Nephron (organoid): ENCODE results near the gene COMTD1.
"Not testable (repeated sequence)": the region's sequence is repeated elsewhere in the genome, so short reads cannot be mapped to it uniquely, and the experiment has no call there.

Experiments
- H3K27ac Mint-ChIP-seq, 3 experiments: 2 replicates each; pipeline ENCODE4 v1.8.0; 2020; ENCODE audit warnings: mixed read lengths in 3 of 3, mild to moderate bottlenecking in 2 of 3, moderate library complexity in 1 of 3
- H3K27me3 Mint-ChIP-seq: 2 replicates; pipeline ENCODE4 v1.8.0; 2021; ENCODE audit warnings: low read depth, mild to moderate bottlenecking, moderate library complexity, mixed read lengths
- H3K36me3 Mint-ChIP-seq: 2 replicates; pipeline ENCODE4 v1.8.0; 2020; ENCODE audit warnings: low read depth, mixed read lengths
- H3K4me1 Mint-ChIP-seq: 2 replicates; pipeline ENCODE4 v1.8.0; 2020; ENCODE audit warnings: mixed read lengths
- H3K4me3 Mint-ChIP-seq, 3 experiments: 2 replicates each; pipeline ENCODE4 v1.8.0; 2020; ENCODE audit warnings: mild to moderate bottlenecking in 3 of 3, mixed read lengths in 3 of 3, moderate library complexity in 2 of 3
- H3K9me3 Mint-ChIP-seq: 2 replicates; pipeline ENCODE4 v1.8.0; 2020; ENCODE audit warnings: mixed read lengths
- TF ChIP-seq, protein P1 (sequence below), 3 experiments: fragments of 200-600 bp; sonication (generic); IDR thresholded peaks; one replicate each; pipeline ENCODE4 v1.5.0; 2021; ENCODE audit warnings: antibody characterized with exemption in 3 of 3; ENCODE audit not compliant: unreplicated experiment in 3 of 3

Gene COMTD1

DNA sequence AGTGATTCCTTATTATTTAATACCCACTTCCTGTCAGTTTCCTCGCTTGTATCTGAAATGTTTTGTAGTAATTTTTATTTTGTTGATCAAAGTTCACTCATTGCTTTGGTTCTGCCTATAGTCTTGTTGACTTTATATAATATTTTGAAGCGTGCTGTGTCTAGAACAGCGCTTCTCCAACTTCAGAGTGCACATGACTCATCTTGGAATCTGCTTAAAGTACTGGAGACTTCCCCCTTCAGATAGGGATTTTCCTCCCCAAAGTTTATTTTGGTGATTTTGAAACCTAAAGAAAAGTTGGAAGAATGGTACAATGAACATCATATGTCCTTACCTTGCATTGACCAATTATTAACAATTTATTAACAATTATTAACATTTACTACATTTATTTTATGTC is 5.8 kb downstream of the COMTD1 start:
- H3K27me3 Mint-ChIP-seq: no peaks in the 10 kb centered on the region
- TF ChIP-seq, protein P1, sequence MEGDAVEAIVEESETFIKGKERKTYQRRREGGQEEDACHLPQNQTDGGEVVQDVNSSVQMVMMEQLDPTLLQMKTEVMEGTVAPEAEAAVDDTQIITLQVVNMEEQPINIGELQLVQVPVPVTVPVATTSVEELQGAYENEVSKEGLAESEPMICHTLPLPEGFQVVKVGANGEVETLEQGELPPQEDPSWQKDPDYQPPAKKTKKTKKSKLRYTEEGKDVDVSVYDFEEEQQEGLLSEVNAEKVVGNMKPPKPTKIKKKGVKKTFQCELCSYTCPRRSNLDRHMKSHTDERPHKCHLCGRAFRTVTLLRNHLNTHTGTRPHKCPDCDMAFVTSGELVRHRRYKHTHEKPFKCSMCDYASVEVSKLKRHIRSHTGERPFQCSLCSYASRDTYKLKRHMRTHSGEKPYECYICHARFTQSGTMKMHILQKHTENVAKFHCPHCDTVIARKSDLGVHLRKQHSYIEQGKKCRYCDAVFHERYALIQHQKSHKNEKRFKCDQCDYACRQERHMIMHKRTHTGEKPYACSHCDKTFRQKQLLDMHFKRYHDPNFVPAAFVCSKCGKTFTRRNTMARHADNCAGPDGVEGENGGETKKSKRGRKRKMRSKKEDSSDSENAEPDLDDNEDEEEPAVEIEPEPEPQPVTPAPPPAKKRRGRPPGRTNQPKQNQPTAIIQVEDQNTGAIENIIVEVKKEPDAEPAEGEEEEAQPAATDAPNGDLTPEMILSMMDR (IDR thresholded peaks at IDR 0.05; ENCODE audit: unreplicated experiment in 3 of 3): no peak
- no peak overlapping the region for H3K4me3 Mint-ChIP-seq
- no peaks in the 10 kb centered on the region for H3K9me3 Mint-ChIP-seq
- H3K4me1 Mint-ChIP-seq: peaks cover 21% of the 10 kb centered on the region
- peaks cover 65% of the 10 kb centered on the region for H3K36me3 Mint-ChIP-seq
- H3K27ac Mint-ChIP-seq: no peak overlapping the region

DNA sequence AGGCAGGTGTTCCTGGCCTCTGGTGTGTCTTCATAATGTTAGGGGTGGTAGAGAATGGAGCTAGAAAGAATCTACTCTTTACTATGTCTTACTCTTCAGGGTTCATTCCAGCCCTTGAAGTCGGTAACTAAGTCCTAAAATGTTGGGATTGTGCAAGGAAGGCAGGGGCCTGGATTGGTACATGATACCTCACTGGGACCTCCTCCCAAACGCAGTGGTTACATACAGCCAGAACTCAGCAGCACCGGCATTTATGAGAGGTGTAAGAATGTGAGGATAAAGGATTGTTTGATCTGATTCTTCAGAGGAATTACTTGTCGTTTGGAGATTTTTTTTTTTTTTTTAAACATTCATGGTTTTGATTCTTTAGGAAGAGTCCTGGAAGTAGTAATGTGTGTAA is 6.9 kb downstream of the COMTD1 start:
- peaks cover 32% of the 10 kb centered on the region for H3K4me1 Mint-ChIP-seq
- no peaks in the 10 kb centered on the region for H3K9me3 Mint-ChIP-seq
- H3K36me3 Mint-ChIP-seq: peaks cover 76% of the 10 kb centered on the region
- peak overlapping the region in 2 of 3 experiments; percentile 32 to 47 for H3K27ac Mint-ChIP-seq
- no peaks in the 10 kb centered on the region for H3K27me3 Mint-ChIP-seq
- TF ChIP-seq, protein P1 (IDR thresholded peaks at IDR 0.05; ENCODE audit: unreplicated experiment in 3 of 3): no peak
- no peak overlapping the region for H3K4me3 Mint-ChIP-seq

DNA sequence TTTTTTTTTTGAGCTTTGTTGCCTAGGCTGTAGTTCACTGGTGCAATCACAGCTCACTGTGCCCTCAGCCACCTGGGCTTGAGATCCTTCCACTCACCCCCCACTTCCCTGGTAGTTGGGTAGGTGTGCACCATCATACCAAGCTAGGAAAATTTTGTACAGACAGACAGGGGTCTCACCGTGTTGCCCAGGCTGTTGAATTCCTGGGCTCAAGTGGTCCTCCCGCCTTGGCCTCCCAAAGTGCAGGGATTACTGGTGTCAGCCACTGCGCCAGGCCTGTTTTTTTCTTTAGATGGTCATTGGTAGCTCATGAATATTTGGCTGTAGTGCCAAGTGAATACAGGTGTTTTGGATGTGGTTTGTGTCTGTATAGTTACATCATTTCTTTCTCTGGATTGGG is 7.5 kb downstream of the COMTD1 start:
- peak overlapping the region in 2 of 3 experiments; percentile 32 to 47 for H3K27ac Mint-ChIP-seq
- H3K9me3 Mint-ChIP-seq: no peaks in the 10 kb centered on the region
- H3K4me1 Mint-ChIP-seq: peaks cover 35% of the 10 kb centered on the region
- H3K27me3 Mint-ChIP-seq: no peaks in the 10 kb centered on the region
- H3K4me3 Mint-ChIP-seq: no peak overlapping the region
- peaks cover 79% of the 10 kb centered on the region for H3K36me3 Mint-ChIP-seq
- TF ChIP-seq, protein P1 (IDR thresholded peaks at IDR 0.05; ENCODE audit: unreplicated experiment in 3 of 3): no peak

DNA sequence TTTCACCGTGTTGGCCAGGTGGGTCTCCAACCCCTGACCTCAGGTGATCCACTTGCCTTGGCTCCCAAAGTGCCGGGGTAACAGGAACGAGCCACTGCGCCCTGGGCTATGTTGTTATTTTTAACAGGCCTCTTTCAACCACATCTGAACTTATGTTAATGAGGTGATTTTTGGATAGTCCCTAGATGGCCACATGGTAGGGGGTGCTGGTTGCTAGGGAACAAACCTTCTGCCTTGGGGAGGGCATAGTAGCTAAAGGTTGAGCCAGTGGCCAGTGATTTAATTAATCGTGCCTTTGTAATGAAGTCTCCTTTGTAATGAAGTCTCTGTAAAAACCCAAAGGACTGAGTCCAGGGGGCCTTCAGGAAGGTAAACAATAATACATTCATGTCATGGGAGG is 9.1 kb downstream of the COMTD1 start:
- H3K36me3 Mint-ChIP-seq: peaks cover 79% of the 10 kb centered on the region
- H3K4me1 Mint-ChIP-seq: peaks cover 36% of the 10 kb centered on the region
- TF ChIP-seq, protein P1 (IDR thresholded peaks at IDR 0.05; ENCODE audit: unreplicated experiment in 3 of 3): no peak
- H3K27ac Mint-ChIP-seq: no peak overlapping the region
- H3K4me3 Mint-ChIP-seq: no peak overlapping the region
- no peaks in the 10 kb centered on the region for H3K9me3 Mint-ChIP-seq
- H3K27me3 Mint-ChIP-seq: no peaks in the 10 kb centered on the region

DNA sequence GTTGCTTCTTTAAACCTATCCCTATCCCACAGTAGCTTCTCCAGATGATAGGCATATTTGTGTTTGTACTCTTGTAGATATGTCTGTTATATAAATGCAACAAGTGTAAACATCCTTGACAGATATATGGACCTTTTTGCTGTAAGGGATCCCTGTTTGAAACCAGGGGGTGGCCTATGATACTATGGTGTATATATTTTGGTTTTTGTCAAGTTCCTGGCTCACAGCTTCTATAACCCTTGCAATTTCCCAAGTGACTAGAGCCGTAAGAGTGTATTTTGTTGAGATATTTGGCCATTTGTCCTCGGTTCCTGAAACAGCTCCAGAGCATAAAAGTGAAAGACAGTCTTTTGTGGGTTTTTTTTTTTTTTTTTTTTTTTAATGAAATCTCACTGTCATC is 9.7 kb downstream of the COMTD1 start:
- TF ChIP-seq, protein P1 (IDR thresholded peaks at IDR 0.05; ENCODE audit: unreplicated experiment in 3 of 3): no peak
- H3K27me3 Mint-ChIP-seq: no peaks in the 10 kb centered on the region
- H3K27ac Mint-ChIP-seq: peak overlapping the region; percentile 73 to 89 (median 87)
- peaks cover 36% of the 10 kb centered on the region for H3K4me1 Mint-ChIP-seq
- no peaks in the 10 kb centered on the region for H3K9me3 Mint-ChIP-seq
- no peak overlapping the region for H3K4me3 Mint-ChIP-seq
- H3K36me3 Mint-ChIP-seq: peaks cover 79% of the 10 kb centered on the region

DNA sequence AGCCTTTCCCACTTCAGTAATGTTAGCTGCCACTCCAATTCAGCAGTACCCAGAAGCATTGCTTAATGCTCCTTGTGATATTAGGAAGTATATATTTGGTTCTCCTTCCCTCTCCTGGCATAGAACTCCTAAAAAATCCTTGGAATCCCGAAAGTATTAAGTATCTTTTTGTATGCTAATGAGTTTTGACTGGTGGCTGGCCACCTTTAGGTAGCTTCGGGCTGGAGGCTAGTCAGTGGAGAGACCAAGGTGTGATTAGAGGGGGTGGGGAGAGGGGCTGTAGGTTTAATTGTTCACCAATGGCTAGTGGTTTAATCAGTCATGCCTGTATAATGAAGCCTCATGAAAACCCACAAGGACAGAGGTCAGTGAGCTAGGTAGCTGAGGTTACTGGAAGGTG is 12.2 kb downstream of the COMTD1 start:
- Mint-ChIP-seq H3K36me3 (peaks cover 75% of the 10 kb centered on the region), H3K4me3 (no peak overlapping the region), H3K9me3 (no peaks in the 10 kb centered on the region), H3K4me1 (peaks cover 32% of the 10 kb centered on the region), H3K27me3 (no peaks in the 10 kb centered on the region), H3K27ac (peak overlapping the region in 2 of 3 experiments; percentile 73 to 87)
- TF ChIP-seq, protein P1 (IDR thresholded peaks at IDR 0.05; ENCODE audit: unreplicated experiment in 3 of 3): no peak

DNA sequence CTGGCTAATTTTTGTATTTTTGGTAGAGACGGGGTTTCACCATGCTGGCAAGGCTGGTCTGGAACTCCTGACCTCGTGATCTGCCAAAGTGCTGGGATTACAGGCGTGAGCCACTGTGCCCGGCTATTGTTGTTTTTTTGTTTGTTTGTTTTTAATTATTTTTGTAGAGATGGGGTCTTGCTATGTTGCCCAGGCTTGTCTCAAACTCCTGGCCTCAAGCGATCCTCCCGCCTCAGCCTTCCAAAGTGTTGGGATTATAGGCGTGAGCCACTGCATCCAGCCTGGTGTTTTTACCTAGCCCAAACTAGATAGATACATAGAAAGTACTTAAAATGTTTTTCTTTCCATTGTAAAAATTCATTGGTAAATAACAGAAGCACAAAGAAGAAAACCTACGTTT is 14.3 kb downstream of the COMTD1 start:
- not testable (repeated sequence) for H3K4me3 Mint-ChIP-seq, H3K27ac Mint-ChIP-seq, H3K27me3 Mint-ChIP-seq, H3K9me3 Mint-ChIP-seq
- H3K4me1 Mint-ChIP-seq: peaks cover 35% of the 10 kb centered on the region
- H3K36me3 Mint-ChIP-seq: peaks cover 82% of the 10 kb centered on the region
